CD14-positive monocyte (primary cell): ENCODE results near the gene HACL1. TPM values are rescaled to one million over a fixed set of nuclear protein-coding genes. Genes with fewer than 3 reads are reported as not detected.
A peak's percentile ranks its signal among the peaks of the same experiment; 100 is the strongest.

ENCODE experiments used
- DNase-seq, 3 donors: peaks; one replicate each; pipeline ENCODE4 v3.0.0-alpha.2; 2011 to 2022
- H2AFZ ChIP-seq: 2 replicates; pipeline ENCODE4 v1.6.0; 2012; ENCODE audit warnings: mild to moderate bottlenecking, low read depth, low read length, inconsistent platforms; ENCODE audit not compliant: insufficient read depth, poor library complexity, severe bottlenecking
- H3K27ac ChIP-seq, 2 donors: 1 replicate in 1 of 2; 2 replicates in 1 of 2; pipeline ENCODE4 v1.5.1; 2012 to 2013; ENCODE audit warnings: low read length in 2 of 2, control low read depth in 1 of 2, inconsistent platforms in 1 of 2, low read depth in 1 of 2, mild to moderate bottlenecking in 1 of 2
- H3K27me3 ChIP-seq, 2 donors: one replicate each; pipeline versions ENCODE4 v1.6.0 to v1.6.1; 2011 to 2013; ENCODE audit warnings: low read length in 2 of 2; ENCODE audit not compliant: control insufficient read depth in 2 of 2, insufficient read depth in 2 of 2
- H3K36me3 ChIP-seq, 2 donors: replicated peaks in 1 of 2; 1 replicate in 1 of 2; 2 replicates in 1 of 2; pipeline versions ENCODE4 v1.5.1 to v1.6.1; 2012 to 2013; ENCODE audit warnings: low read length in 2 of 2, control low read depth in 1 of 2, inconsistent platforms in 1 of 2, mild to moderate bottlenecking in 1 of 2; ENCODE audit not compliant: insufficient read depth in 2 of 2, control insufficient read depth in 1 of 2
- H3K4me1 ChIP-seq, 2 donors: 1 replicate in 1 of 2; 2 replicates in 1 of 2; pipeline versions ENCODE4 v1.5.1 to v1.6.1; 2012 to 2013; ENCODE audit warnings: low read length in 2 of 2, control low read depth in 1 of 2, inconsistent platforms in 1 of 2, mild to moderate bottlenecking in 1 of 2, moderate library complexity in 1 of 2; ENCODE audit not compliant: insufficient read depth in 2 of 2, control insufficient read depth in 1 of 2
- H3K4me2 ChIP-seq: replicated peaks from 2 replicates; pipeline ENCODE3; 2012; ENCODE audit warnings: low read length, moderate library complexity, mild to moderate bottlenecking; ENCODE audit not compliant: poor library complexity, severe bottlenecking; ENCODE audit errors: extremely low read depth
- H3K4me3 ChIP-seq, 3 experiments: fragments of 200-600 bp in 1 of 3; sonication (generic) in 1 of 3; replicated peaks in 1 of 3; 1 replicate in 2 of 3; 2 replicates in 1 of 3; pipeline ENCODE4 v1.5.1; 2011 to 2013; ENCODE audit warnings: low read length in 3 of 3, mild to moderate bottlenecking in 3 of 3, control low read depth in 2 of 3, low read depth in 2 of 3, inconsistent platforms in 1 of 3, moderate library complexity in 1 of 3
- H3K79me2 ChIP-seq: 2 replicates; pipeline ENCODE4 v1.6.0; 2012; ENCODE audit warnings: mild to moderate bottlenecking, control low read depth, inconsistent platforms, low read length, moderate library complexity; ENCODE audit not compliant: insufficient read depth
- H3K9ac ChIP-seq: 2 replicates; pipeline ENCODE4 v1.6.0; 2017; ENCODE audit warnings: low read length, mild to moderate bottlenecking; ENCODE audit not compliant: insufficient read depth, poor library complexity, severe bottlenecking
- H3K9me3 ChIP-seq, 2 donors: replicated peaks in 1 of 2; 1 replicate in 1 of 2; 2 replicates in 1 of 2; pipeline versions ENCODE4 v1.5.1 to v1.6.1; 2012 to 2013; ENCODE audit warnings: low read length in 2 of 2, control low read depth in 1 of 2; ENCODE audit not compliant: control insufficient read depth in 1 of 2, insufficient read depth in 1 of 2
- H4K20me1 ChIP-seq: 2 replicates; pipeline ENCODE4 v1.6.0; 2012; ENCODE audit warnings: mild to moderate bottlenecking, low read length, control low read depth, moderate library complexity; ENCODE audit not compliant: insufficient read depth
- H3K27ac Mint-ChIP-seq, 7 donors: one replicate each; pipeline ENCODE4 v1.8.0; 2020; ENCODE audit warnings: mild to moderate bottlenecking in 7 of 7, mixed read lengths in 7 of 7, moderate library complexity in 6 of 7, inconsistent platforms in 2 of 7
- H3K27me3 Mint-ChIP-seq, 3 donors: one replicate each; pipeline ENCODE4 v1.8.0; 2021 to 2022; ENCODE audit warnings: low read depth in 3 of 3, mild to moderate bottlenecking in 3 of 3, mixed read lengths in 3 of 3, moderate library complexity in 3 of 3, inconsistent platforms in 1 of 3
- H3K36me3 Mint-ChIP-seq, 2 donors: one replicate each; pipeline ENCODE4 v1.8.0; 2020; ENCODE audit warnings: mixed read lengths in 2 of 2, inconsistent platforms in 1 of 2, mild to moderate bottlenecking in 1 of 2
- H3K4me1 Mint-ChIP-seq: one replicate; pipeline ENCODE4 v1.8.0; 2020; ENCODE audit warnings: mild to moderate bottlenecking, mixed read lengths
- H3K4me3 Mint-ChIP-seq, 2 donors: one replicate each; pipeline ENCODE4 v1.8.0; 2020; ENCODE audit warnings: mild to moderate bottlenecking in 2 of 2, mixed read lengths in 2 of 2, moderate library complexity in 1 of 2
- H3K9me3 Mint-ChIP-seq, 7 donors: one replicate each; pipeline ENCODE4 v1.8.0; 2020 to 2022; ENCODE audit warnings: mixed read lengths in 7 of 7, mild to moderate bottlenecking in 6 of 7, moderate library complexity in 6 of 7, inconsistent platforms in 2 of 7
- CTCF ChIP-seq: fragments of 200-600 bp; IDR thresholded peaks from one replicate; pipeline ENCODE4 v1.8.0; 2022; ENCODE audit warnings: antibody characterized with exemption, mild to moderate bottlenecking
- WGBS: methylation state at CpG from one replicate; pipeline ENCODE4 v1.1.5; 2013; ENCODE audit warnings: missing lambda C conversion rate; ENCODE audit not compliant: insufficient coverage; 5-methylcytosine and 5-hydroxymethylcytosine counted together
- intact Hi-C, 2 donors: fragments of 100-400 bp; cut with micrococcal nuclease; formaldehyde crosslinking; loops; one replicate each; pipeline versions ENCODE4 v1.15.0 to v1.15.1; 2023
- polyA plus RNA-seq, 3 donors: library from polyadenylated mRNA; depleted of rRNA in 1 of 3; unstranded in 2 of 3; stranded (reverse) in 1 of 3; fragments of 300-500 nt in 2 of 3; fragments of >200 nt in 1 of 3; fragmentation: Illumina TruSeq in 2 of 3; gene quantifications; 1 replicate in 2 of 3; 2 replicates in 1 of 3; pipeline ENCODE4 v1.2.3, GENCODE V29; 2012 to 2021

Gene HACL1
- polyA plus RNA-seq, 3 donors = 12.3 to 27.2 (median 22.3) TPM

DNA sequence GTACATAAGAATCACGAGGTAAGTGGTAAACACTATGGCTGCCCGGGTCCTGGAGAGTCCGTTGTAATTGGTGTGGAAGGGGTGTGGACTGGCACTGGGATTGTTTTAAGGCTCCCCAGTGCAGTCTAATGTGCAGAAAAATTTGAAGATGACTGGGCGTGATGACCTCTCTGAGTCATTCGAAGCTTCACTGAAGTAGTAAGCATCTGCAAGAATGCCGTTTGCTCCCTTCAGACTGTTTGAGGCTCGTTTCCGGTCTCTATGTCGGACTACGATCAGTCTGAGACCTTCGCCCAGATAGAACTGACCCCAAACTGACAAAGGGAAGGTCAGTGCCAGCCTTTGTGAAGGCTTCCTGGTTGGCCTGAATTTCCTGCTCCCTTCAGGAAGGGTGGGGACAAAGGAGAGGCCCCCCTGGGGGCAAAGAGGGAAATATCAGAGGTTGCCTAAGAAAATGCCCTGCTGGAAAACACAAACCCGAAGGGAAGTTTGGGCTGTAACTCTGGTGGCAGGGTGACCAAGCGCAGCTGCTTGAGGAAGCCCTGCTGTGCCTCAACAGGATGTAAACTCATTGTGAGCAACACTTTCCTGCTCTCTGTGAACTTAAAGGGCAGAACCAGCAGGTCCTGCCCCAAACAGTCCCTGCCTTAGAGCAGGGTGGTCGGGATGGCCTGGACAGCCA lies 34.8 kb upstream of the HACL1 start:
- H3K4me1 ChIP-seq = peaks cover 7 to 10% of the 10 kb centered on the region in 2 donors
- WGBS = 50% methylated on average over 13 of the region's 14 CpGs
- H3K36me3 ChIP-seq = no peaks in the 10 kb centered on the region
- H3K9ac ChIP-seq = peak overlapping the region; percentile 60
- Mint-ChIP-seq H3K4me3 (peak overlapping the region; percentile 27 to 65), H3K27me3 (peaks cover 0 to 2% (median 2%) of the 10 kb centered on the region in 3 donors), H3K36me3 (peaks cover 10 to 19% of the 10 kb centered on the region in 2 donors), H3K4me1 (peaks cover 22% of the 10 kb centered on the region), H3K27ac (peak overlapping the region; percentile 81 to 98 (median 92)), H3K9me3 (no peaks in the 10 kb centered on the region)
- H4K20me1 ChIP-seq = no peaks in the 10 kb centered on the region
- no peak for TF ChIP-seq CTCF
- H3K79me2 ChIP-seq = no peaks in the 10 kb centered on the region
- no peaks in the 10 kb centered on the region for H3K27me3 ChIP-seq
- peak; percentile 63 to 81 (median 69) for DNase-seq
- H2AFZ ChIP-seq = peak overlapping the region; percentile 39
- H3K4me2 ChIP-seq = peak overlapping the region; percentile 40
- H3K9me3 ChIP-seq = no peaks in the 10 kb centered on the region
- intact Hi-C loops = loop anchor here in 1 of 2 donors (10.0 kb wide), 1 partner anchor 49 kb away; no protein-coding TSS in a partner anchor
- peak overlapping the region in 2 of 3 experiments; percentile 33 to 41 for H3K4me3 ChIP-seq
- H3K27ac ChIP-seq = peak overlapping the region; percentile 28 to 87

DNA sequence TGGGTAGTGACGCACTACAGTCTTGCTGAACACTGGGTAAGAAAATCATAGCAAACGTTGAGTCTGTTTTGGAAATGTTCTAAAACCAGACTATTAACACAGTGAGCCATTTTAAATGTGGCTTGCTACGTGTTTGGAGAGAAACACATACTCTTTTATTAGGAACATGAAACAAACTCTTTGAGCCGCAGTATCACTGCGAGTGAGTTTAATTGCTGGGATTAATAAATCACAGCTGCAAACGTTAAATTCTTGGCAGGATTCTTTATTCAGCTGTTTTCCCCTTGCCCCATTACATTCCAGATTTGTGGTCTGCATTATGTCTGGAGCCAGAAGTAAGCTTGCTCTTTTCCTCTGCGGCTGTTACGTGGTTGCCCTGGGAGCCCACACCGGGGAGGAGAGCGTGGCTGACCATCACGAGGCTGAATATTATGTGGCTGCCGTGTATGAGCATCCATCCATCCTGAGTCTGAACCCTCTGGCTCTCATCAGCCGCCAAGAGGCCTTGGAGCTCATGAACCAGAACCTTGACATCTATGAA lies 33.8 kb upstream of the HACL1 start:
- Mint-ChIP-seq H3K27ac (peak overlapping the region in 6 of 7 donors; percentile 81 to 98 (median 93)), H3K27me3 (peaks cover 0 to 2% (median 2%) of the 10 kb centered on the region in 3 donors), H3K4me3 (no peak overlapping the region), H3K36me3 (peaks cover 10 to 19% of the 10 kb centered on the region in 2 donors), H3K9me3 (no peaks in the 10 kb centered on the region), H3K4me1 (peaks cover 28% of the 10 kb centered on the region)
- Histone ChIP-seq H3K9me3 (no peaks in the 10 kb centered on the region), H2AFZ (no peak overlapping the region), H3K27me3 (no peaks in the 10 kb centered on the region), H4K20me1 (no peaks in the 10 kb centered on the region), H3K4me2 (no peak overlapping the region), H3K27ac (peak overlapping the region in 1 of 2 donors; percentile 87), H3K36me3 (no peaks in the 10 kb centered on the region), H3K4me1 (peaks cover 12 to 16% of the 10 kb centered on the region in 2 donors), H3K4me3 (no peak overlapping the region), H3K9ac (no peak overlapping the region), H3K79me2 (no peaks in the 10 kb centered on the region)
- 96% methylated on average over 9 of the region's 13 CpGs for WGBS
- intact Hi-C loops = loop anchor here in 1 of 2 donors (10.0 kb wide), 1 partner anchor 50 kb away; no protein-coding TSS in a partner anchor
- no peak for DNase-seq
- no peak for TF ChIP-seq CTCF
